K562 (cell line): ENCODE results near the gene LAMA3.

Source experiments
- ARID2 ChIP-seq: fragments of 450-650 bp; IDR thresholded peaks from 2 replicates; pipeline ENCODE4 v1.6.1; 2017; ENCODE audit warnings: antibody characterized with exemption, mild to moderate bottlenecking
- BACH1 ChIP-seq: fragments of 200-800 bp; sonication (Bioruptor generic); IDR thresholded peaks from 2 replicates; pipeline ENCODE4 v1.6.1; 2016; ENCODE audit warnings: missing genetic modification characterization, missing compliant biosample characterization
- JUN ChIP-seq, 2 experiments: sonication (generic) in 1 of 2; formaldehyde crosslinking in 1 of 2; IDR thresholded peaks; 2 replicates each; pipeline versions ENCODE4 v1.6.1 to v1.8.0; 2012 to 2022; ENCODE audit warnings: borderline replicate concordance in 2 of 2, mild to moderate bottlenecking in 2 of 2, improper control_type of control experiment in 1 of 2, low read depth in 1 of 2, low read length in 1 of 2, missing genetic modification reagents in 1 of 2
- JUNB ChIP-seq: fragments of 450-650 bp; formaldehyde crosslinking; conservative IDR thresholded peaks from 2 replicates; pipeline ENCODE4 v1.4.0; 2020; ENCODE audit warnings: mild to moderate bottlenecking
- NFRKB ChIP-seq: fragments of 450-650 bp; IDR thresholded peaks from 2 replicates; pipeline ENCODE4 v1.6.1; 2016; ENCODE audit warnings: low read depth
- RBM34 ChIP-seq: fragments of 200-400 bp; formaldehyde crosslinking; IDR thresholded peaks from 2 replicates; pipeline ENCODE4 v1.6.1; 2018; ENCODE audit warnings: low read length, borderline replicate concordance; ENCODE audit not compliant: insufficient read depth
- TF ChIP-seq, protein P1 (sequence below), 3 experiments: IDR thresholded peaks in 2 of 3; conservative IDR thresholded peaks in 1 of 3; 2 replicates each; pipeline ENCODE4 v1.5.1; 2011 to 2012; ENCODE audit warnings: low read length in 3 of 3, mild to moderate bottlenecking in 3 of 3, control low read depth in 2 of 3, improper control_type of control experiment in 1 of 3, inconsistent platforms in 1 of 3, low read depth in 1 of 3, mixed read lengths in 1 of 3, moderate library complexity in 1 of 3; ENCODE audit not compliant: insufficient read depth in 2 of 3
- TF ChIP-seq, protein P2 (sequence below): sonication (generic); formaldehyde crosslinking; IDR thresholded peaks from 2 replicates; pipeline ENCODE4 v1.4.0; 2020; ENCODE audit warnings: mild to moderate bottlenecking, missing genetic modification reagents
- TF ChIP-seq, protein P3 (sequence below): fragments of 450-650 bp; formaldehyde crosslinking; IDR thresholded peaks from 2 replicates; pipeline ENCODE4 v1.4.0; 2020; ENCODE audit warnings: mild to moderate bottlenecking, mixed read lengths
- TF ChIP-seq, protein P4 (sequence below): sonication (generic); formaldehyde crosslinking; IDR thresholded peaks from 2 replicates; pipeline ENCODE4 v1.8.1; 2023; ENCODE audit warnings: mild to moderate bottlenecking, missing genetic modification reagents

DNA sequence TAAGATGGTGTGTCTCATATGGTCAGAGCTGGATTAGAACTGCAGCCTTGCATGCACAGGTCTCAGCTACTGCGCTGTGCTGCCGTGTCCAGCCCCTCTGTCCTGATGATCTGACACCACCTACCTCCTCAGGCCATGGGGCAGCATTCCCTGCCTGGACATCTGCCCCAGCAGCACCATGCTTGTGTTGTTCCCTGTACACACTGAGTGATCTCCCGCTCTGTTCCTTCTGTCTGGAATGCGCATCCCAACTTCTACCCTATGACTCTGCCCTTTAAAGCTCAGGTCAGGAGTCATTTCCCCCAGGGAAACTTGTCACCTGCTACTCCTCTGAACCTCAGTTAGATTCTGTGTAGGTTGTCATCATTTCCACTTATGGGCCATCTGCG, 167.9 kb downstream of the LAMA3 start:
- TF ChIP-seq RBM34 = no peak
- TF ChIP-seq BACH1 (tag) = no peak
- no peak for TF ChIP-seq JUNB
- TF ChIP-seq, protein P1, sequence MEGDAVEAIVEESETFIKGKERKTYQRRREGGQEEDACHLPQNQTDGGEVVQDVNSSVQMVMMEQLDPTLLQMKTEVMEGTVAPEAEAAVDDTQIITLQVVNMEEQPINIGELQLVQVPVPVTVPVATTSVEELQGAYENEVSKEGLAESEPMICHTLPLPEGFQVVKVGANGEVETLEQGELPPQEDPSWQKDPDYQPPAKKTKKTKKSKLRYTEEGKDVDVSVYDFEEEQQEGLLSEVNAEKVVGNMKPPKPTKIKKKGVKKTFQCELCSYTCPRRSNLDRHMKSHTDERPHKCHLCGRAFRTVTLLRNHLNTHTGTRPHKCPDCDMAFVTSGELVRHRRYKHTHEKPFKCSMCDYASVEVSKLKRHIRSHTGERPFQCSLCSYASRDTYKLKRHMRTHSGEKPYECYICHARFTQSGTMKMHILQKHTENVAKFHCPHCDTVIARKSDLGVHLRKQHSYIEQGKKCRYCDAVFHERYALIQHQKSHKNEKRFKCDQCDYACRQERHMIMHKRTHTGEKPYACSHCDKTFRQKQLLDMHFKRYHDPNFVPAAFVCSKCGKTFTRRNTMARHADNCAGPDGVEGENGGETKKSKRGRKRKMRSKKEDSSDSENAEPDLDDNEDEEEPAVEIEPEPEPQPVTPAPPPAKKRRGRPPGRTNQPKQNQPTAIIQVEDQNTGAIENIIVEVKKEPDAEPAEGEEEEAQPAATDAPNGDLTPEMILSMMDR (IDR thresholded peaks at IDR 0.05 in 2 of 3, conservative IDR thresholded peaks at IDR 0.05 in 1 of 3; ENCODE audit: insufficient read depth in 2 of 3, low read depth in 1 of 3, low read length in 3 of 3) = no peak
- TF ChIP-seq, protein P2, sequence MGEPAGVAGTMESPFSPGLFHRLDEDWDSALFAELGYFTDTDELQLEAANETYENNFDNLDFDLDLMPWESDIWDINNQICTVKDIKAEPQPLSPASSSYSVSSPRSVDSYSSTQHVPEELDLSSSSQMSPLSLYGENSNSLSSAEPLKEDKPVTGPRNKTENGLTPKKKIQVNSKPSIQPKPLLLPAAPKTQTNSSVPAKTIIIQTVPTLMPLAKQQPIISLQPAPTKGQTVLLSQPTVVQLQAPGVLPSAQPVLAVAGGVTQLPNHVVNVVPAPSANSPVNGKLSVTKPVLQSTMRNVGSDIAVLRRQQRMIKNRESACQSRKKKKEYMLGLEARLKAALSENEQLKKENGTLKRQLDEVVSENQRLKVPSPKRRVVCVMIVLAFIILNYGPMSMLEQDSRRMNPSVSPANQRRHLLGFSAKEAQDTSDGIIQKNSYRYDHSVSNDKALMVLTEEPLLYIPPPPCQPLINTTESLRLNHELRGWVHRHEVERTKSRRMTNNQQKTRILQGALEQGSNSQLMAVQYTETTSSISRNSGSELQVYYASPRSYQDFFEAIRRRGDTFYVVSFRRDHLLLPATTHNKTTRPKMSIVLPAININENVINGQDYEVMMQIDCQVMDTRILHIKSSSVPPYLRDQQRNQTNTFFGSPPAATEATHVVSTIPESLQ = no peak
- TF ChIP-seq ARID2 = no peak
- TF ChIP-seq, protein P3, sequence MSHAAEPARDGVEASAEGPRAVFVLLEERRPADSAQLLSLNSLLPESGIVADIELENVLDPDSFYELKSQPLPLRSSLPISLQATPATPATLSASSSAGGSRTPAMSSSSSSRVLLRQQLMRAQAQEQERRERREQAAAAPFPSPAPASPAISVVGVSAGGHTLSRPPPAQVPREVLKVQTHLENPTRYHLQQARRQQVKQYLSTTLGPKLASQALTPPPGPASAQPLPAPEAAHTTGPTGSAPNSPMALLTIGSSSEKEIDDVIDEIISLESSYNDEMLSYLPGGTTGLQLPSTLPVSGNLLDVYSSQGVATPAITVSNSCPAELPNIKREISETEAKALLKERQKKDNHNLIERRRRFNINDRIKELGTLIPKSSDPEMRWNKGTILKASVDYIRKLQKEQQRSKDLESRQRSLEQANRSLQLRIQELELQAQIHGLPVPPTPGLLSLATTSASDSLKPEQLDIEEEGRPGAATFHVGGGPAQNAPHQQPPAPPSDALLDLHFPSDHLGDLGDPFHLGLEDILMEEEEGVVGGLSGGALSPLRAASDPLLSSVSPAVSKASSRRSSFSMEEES (CRISPR knock-in tag) = no peak
- TF ChIP-seq JUN (IDR thresholded peaks at IDR 0.05; ENCODE audit: borderline replicate concordance, low read depth, low read length) = no peak
- TF ChIP-seq JUN (CRISPR knock-in tag; IDR thresholded peaks at IDR 0.05; ENCODE audit: borderline replicate concordance) = no peak
- TF ChIP-seq, protein P4, sequence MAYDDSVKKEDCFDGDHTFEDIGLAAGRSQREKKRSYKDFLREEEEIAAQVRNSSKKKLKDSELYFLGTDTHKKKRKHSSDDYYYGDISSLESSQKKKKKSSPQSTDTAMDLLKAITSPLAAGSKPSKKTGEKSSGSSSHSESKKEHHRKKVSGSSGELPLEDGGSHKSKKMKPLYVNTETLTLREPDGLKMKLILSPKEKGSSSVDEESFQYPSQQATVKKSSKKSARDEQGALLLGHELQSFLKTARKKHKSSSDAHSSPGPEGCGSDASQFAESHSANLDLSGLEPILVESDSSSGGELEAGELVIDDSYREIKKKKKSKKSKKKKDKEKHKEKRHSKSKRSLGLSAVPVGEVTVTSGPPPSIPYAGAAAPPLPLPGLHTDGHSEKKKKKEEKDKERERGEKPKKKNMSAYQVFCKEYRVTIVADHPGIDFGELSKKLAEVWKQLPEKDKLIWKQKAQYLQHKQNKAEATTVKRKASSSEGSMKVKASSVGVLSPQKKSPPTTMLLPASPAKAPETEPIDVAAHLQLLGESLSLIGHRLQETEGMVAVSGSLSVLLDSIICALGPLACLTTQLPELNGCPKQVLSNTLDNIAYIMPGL (CRISPR knock-in tag) = no peak
- TF ChIP-seq NFRKB = no peak
